Stimulated activated CD4-positive, alpha-beta T cell treated with anti-CD3 and anti-CD28 coated beads, Interleukin-4, amount 100 ng/mL, for 24 hours (primary cell): Measurements from ENCODE around the gene ASPSCR1.
"Not testable (repeated sequence)": the region's sequence is repeated elsewhere in the genome, so short reads cannot be mapped to it uniquely, and the experiment has no call there.

Source experiments
- DNase-seq: peaks from one replicate; pipeline ENCODE4 v3.0.0-alpha.2; 2020

The ASPSCR1 gene

DNA sequence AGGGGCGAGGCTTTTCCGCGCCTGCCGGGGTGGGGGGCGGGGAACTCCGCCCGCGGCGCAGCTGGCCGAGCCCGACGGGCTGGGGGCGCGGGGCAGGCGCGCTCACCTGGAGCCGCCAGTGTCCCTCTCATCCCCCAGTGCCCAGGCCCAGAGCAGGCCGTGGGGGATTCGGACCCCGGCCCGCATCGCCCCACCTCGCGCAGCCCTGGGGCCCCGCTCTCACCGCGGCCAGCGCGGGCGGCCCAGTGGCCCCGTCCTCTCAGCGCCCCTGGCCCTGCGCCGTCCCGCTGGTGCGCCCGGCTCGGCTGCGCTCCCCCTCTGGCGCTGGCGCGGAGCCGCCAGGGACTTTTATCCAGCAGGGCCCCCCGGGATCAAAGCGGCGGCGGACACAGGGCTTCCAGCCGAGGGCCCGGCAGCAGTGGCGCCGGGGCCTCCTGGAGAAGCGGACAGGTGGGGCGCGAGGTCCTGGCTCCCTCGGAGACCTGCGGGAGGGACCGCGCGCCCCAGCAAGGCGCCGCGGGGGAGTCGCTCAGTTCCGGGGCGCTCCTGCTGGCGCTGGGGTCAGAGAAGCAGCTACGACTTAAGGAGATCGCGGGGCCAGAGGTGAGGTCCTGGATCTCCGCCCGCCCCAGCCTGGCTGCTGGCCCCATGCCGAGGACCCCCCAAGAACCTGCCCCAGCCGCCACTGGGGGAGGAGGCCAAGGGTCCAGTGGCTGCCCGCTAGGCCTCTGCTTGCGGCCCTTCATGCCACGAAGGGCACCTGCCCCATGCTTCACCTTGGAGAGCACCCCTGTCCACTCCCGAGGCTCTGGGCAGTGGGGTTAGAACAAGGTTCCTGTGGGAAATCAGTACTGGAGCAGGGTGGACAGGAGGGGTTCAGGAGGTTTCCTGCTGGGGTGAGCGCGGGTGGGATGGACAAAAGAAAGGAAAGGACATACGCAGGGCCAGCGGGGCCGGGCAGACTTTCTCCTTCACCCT is 15.6 kb upstream of the ASPSCR1 start:
- DNase-seq, result no peak

DNA sequence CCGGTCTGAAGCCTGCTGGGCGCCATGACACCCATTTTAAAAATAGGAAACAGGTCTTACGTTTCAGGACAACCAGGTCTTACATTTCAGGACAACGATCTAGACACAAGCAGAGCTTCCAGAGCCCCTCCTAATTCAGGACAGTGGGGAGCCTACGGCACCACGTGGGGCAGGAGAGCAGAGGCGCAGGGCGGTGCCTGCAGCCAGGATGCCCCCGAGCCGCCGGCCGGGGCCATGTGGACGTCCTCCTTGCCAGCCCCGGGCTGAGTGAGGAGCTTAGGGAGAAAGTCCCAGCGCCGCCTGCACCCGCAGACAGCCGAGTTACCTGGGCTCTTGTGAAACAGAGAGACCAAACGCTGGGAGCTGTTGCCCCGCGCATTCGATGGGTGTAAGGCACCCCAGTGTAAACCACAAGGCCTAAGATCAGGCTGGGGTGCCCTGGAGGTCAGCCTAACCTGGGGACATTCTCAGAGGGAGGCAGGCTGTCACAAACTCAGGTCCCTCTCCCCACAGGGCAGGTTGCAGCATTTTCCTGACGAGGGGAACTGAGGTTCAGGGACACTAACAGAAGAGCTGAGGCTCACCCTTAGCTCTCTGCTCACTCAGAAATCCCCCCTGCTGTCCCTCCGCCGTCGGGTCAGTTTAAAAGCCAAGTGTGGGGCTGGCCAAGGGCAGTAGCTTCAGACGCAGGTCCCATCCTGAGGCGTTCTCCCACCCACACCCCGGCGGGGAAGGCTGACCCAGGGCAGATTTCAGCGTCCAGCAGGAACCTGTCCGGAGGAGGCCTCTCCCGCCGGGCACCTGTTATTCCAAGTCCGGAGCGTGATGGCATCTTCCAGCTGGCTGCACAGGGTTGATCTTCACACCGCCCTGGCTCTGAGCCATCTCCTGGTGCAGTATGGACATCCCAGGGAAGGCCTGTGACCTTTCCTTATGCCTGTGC is 14.7 kb upstream of the ASPSCR1 start:
- DNase-seq, result no peak

DNA sequence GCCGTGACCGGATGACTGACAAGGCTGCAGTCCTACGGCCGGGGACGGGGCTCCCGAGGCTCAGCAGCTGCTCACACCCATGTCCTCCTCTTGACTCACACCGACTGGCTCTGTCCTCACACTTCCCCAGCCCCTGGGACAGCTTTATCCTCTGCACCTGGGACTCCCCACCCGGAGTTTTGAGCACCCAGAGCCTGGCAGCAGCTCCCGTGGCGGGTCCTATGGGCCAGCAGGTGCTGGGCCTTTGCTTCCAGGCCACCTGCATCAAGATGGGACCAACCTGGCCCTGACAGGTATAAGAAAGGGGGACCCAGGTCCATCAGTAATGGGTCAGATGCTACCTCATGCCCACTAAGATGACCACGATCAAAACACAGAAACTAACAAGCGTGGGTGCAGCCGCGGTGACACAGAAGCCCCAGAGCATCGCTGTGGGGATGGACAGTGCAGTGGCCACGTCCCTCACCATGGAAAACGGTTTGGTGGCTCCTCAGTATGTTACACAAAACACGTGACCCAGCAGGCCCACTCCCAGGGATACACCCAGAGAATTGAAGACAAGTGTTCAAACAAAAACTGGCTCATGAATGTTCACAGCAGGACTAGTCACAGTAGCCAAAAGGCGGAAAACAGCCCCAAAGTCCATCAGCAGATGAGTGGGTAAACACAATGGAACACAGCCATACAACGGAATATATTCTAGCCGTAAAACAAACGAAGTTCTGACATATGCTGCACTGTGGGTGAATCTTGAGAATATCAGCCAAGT is 13.2 kb upstream of the ASPSCR1 start:
- no peak for DNase-seq

DNA sequence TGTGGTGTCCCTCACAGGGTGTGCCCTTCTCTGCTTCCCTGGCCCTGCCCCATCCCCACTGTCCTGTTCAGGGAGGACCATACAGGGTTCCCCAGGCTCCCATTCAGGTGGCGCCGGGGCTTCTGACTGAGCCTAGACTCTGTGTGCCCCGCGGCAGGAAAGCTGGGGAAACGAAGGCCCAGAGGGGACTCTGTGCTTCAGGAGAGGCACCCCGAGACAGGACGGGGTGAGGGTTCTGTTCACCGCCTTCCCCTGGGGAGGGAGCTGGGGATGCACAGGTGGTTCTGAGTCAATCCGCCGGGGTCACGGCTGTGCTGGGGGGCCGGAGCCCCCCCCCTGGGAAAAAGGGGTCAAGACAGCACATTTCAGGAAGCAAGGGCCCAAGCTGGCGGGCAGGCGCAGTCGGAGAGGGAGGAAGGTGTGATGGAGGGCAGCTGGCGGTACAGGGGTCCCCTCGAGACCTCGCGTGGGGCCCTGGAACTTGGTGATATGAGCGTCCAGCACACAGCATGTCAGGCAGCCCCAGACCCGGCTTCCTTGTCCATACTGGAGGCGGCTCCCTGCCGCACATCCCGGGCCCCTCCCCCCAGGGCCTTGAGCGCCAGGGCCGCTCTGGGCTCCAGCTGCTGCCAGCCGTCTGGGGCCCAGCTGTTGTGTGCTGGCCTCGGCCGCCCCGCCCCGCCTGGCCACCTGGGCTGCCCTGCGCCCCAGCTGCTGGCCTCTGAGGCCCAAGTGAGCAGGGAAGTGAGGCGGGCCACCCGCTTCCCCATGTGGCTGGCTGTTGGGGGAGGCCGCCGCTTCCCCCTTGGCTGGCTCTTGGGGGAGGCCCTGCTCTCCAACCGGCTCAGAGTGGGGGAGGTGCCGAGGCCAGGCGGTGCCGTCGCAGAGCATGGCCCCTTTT is 10.8 kb upstream of the ASPSCR1 start:
- DNase-seq, result no peak

DNA sequence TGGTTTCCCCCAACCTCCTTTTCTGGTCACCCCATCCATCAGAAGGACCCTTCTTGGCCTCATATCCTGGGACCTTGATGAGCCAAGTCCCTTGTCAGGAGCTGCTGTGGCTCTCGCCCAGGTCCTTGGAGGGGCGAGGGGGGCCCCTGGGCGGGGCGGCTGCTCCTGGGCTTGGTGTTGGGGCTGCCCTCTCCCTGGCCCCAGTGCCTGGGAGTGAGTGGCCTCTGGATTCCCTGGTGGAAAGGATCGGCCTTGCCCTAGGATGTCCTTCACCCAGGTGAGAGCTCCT is 10.2 kb upstream of the ASPSCR1 start:
- no peak for DNase-seq

DNA sequence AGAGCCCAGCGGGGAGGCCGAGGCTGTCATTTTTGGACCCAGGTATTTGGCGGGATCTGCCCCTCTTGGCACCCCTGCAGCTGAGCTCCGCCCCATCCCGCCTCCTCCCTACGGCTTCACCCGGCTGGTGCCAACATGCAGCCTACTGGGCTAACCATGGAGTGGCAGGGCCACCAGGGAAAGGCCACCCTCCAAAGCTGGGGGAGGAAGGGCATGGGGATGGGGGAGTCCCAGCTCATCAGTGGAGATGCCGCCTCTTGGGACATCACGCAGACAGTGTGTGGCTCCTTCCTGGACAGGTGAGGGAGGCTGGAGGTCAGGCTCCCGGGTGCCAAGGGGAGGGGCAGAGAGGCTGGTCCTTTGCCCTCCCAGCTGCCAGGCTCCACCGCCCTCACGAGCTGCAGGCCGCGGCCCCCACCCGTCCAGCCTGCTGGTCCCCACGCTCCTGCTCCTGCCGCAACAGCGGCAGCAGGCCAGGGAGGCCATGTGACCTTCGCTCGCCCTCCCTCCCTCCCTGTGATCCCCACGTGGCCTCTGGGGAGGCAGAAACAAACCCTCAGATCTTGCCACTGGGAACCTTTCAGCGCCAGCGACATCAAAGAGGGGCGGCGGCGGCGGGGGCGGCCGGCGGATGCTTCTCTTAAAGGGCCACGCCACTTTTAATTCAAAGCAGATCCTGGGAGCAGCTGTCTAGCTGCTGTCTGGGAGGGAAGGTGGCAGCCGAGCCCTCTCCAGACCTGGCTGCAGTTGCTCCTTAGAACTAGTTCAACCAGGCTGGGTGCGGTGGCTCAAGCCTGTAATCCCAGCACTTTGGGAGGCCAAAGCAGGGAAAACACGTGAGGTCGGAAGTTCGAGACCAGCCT is 9.7 kb upstream of the ASPSCR1 start:
- peak; percentile 89 for DNase-seq

DNA sequence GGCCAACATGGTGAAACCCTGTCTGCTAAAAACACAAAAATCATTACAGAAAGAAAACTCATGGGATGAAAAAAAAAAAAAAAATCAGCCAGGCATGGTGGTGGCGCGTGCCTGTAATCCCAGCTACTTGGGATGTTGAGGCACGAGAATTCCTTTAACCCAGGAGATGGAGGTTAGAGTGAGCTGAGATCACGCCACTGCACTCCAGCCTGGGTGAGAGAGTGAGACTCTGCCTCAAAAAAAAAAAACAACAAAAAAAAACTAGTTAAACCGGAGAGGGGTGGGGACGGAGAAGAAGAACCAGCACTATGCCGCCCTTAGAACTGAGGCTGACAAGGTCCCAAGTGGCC is 9.1 kb upstream of the ASPSCR1 start:
- no peak for DNase-seq

DNA sequence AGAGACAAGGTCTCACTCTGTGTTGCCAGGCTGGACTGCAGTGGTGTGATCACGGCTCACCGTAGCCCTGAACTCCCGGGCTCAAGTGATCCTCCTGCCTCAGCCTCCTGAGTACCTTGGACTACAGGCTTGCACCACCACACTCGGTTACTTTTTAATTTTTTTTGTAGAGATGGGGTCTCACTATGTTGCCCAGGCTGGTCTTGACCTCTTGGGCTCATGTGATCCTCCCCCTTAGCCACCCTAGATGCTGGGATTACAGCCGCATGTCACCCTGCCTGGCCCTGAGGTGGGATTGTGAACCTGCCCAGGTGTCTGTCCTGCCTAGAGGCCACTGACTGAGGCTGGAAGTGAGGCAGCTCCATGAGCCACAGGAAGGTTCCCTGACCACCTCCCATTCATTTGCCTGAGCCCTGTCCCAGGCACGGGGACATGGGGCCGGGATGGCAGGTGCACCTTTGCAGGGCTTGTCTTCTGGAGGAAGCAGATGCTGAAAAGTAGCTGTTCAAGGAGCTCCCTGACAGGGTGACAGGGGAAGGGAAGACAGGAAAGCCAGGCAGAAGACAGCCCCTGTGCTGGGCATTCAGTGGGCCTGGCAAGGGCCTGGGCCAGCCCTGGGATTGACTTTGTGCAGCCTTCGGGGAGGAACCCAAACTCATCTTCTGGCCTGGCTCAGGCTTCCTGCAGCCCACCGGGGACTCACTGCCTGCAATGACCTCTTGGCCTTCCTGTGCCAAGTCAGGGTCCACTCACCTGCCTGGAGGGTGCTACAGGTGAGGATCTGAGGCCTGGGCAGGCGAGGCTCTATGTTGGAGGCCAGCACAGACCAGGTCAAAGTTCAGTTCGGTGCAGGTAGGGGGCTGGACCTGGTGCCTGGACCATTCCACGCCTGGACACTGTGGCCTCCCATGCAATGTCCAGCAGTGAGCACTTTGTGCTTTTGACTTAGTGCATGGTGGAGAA is 8.3 kb upstream of the ASPSCR1 start:
- DNase-seq, result no peak

DNA sequence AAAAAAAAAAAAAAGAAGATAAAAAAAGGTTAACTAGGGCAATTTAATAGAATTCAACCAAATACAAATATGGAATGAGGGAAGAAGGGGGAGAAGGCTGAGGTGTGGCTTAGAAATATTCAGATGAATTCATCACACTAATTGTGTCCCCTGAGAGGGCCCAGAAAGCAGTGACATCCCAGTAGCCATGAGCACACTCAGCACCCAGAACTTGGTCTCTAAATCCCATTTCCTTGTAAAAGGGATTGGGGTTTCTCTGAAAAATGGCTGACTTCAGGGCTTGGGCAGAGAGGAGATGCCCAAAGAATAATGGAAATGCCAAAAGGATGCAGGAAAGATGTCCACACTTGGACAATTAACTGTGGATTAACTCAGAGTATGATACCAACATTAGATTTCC is 4.0 kb upstream of the ASPSCR1 start:
- DNase-seq, result no peak

DNA sequence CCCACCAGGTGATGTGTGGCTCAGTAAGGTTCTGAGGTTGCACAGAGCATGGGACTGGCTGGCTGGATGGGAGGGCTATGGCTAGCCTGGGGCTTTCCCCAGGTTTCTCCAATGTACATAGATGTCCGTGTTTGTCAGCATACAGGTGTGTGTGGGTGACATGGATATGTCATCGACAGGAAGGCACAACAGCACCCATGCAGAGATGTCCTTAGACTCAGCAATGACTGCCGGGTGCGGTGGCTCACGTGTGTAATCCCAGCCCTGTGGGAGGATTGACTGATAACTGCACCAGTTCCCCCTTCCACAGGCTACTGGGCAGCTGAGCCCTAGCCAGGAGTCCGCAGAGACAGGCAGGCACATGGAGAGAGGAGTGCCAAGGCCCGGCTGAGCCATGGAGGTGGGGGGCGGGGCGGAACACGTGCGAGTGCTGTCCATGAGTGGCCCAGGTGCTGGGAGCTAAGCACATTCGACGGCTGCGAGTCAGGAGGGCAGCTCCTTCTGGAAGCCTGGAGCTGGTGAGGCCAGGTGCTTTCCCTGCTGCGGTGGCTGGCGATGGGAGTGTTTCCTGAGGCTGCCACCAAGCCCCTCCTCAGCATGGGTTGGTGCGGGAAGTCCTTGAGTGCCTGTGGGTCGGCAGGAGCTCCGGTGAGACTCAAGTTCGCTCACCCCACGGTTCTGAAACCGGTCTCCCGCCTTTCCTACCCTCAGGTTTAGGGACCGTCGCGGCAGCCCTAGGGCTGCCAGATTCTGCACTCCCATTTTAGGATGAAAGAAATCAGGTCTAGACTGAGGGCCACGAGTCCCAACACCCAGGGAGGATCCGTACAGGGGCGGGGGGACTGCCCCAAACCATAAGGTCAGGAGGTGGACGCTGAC is 858 bp upstream of the ASPSCR1 start:
- DNase-seq, result peak; percentile 39

DNA sequence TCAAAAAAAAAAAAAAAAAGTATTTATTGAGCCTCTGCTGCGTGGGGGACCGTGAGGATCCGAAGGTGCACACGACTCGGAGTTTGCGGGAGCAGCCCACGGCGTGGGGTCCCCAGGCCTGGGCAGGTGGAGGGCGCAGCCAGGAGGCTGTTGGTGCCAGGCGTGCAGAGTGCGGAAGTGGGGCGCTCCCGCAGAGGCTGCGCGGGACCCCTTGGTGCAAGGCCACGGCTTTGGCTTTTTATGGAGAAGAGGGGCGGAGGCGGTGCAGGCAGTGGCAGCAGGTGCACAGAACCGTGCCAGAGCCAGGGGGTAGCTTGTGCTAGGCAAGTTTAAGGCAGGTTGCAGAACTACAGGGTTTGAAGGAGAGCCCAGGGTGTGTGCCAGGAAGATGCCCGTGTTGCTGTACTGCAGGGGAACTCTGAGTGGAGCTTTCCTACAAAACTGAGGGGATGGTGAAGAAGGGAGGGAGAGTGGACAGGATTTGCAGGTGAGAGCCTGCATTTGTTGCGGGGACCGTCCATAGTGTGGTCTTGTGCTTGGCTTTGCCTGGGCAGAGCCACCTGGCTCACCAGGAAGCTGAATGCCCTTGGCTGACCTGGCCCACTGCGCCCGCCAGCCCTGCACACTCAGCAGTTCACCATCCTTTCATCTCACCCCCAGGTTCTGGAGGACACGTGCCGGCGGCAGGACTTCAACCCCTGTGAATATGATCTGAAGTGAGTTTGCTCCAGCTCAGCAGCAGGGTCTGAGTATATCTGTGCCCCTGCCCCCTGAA is 1.3 kb downstream of the ASPSCR1 start:
- DNase-seq, result no peak

DNA sequence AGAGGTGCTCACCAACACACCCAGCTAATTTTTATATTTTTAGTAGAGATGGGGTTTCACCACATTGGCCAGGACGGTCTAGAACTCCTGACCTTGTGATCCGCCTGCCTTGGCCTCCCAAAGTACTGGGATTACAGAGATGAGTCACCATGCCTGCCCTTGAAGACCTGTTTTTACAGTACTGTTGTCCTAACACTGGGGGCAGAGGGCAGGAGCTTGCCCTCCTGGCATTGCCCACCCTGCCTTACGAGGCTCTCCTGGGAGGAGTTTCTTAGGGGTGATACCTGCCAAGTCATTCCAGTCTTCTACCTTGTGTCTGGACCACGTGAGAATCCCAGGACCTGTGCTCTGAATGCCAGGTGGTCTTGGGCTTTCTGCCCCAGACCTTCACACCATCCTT is 2.7 kb downstream of the ASPSCR1 start:
- DNase-seq, result no peak

DNA sequence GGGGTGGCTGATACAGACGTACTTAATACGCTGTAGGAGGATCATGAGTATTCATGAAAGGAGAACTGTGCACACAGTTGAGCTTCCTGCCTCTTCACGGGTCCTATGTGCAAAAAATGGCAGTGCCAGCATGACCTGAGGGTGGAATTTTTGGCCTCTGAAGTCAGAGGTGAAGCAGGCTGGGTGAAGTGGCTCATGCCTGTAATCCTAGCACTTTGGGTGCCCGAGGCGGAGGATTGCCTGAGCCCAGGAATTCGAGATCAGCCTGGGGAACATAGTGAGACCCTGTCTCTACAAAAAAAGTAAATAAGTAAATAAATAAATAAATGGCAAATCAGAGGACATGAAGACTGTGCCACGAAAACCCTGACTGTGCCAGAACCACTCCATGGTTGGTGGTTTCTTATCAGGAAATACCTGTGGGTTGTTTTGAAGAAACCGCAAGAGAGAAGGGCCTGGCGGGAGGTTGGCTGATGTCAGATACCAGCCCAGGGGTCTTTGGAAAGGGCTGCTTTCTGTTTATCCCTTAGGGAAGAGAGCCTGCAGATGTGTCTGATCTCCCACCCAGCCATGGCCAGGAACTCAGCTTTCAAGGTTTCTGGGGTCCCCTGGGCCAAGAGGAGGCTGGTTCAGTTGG is 3.4 kb downstream of the ASPSCR1 start:
- no peak for DNase-seq

DNA sequence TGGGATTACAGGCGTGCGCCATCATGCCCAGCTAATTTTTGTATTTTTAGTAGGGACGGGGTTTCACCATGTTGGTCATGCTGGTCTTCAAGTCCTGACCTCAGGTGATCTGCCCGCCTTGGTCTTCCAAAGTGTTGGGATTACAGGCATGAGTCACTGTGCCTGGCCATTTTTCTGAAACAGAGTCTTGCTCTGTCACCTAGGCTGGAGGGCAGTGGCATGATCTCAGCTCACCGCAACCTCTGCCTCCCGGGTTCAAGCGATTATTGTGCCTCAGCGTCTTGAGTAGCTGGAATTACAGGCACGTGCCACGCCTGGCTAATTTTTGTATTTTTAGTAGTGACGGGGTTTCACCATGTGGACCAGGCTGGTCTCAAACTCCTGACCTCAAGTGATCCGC is 4.1 kb downstream of the ASPSCR1 start:
- DNase-seq, result not testable (repeated sequence)

DNA sequence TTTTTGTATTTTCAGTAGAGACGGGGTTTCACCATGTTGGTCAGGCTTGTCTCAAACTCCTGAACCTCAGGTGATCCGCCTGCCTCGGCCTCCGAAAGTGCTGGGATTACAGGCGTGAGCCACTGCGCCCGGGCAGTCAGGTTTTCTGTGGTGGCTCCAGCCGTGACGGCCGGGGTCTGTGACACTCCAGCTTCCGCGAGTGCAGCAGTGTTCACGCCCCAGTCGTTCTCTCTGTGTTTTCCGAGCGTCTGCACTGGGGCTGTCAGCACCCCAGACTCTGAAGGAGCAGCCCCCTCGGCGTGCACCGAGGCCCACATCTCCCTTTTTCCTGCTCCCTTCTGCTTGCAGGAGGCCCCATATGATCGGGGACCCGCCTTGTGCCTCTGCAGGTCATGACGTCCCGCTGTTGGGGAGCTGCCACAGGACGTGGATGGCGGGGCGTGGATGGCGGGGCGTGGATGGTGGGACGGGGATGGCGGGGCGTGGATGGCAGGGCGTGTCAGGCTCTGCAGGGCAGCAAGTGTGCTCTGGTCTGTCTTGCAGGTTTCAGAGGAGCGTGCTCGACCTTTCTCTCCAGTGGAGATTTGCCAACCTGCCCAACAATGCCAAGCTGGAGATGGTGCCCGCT is 5.7 kb downstream of the ASPSCR1 start:
- no peak for DNase-seq

DNA sequence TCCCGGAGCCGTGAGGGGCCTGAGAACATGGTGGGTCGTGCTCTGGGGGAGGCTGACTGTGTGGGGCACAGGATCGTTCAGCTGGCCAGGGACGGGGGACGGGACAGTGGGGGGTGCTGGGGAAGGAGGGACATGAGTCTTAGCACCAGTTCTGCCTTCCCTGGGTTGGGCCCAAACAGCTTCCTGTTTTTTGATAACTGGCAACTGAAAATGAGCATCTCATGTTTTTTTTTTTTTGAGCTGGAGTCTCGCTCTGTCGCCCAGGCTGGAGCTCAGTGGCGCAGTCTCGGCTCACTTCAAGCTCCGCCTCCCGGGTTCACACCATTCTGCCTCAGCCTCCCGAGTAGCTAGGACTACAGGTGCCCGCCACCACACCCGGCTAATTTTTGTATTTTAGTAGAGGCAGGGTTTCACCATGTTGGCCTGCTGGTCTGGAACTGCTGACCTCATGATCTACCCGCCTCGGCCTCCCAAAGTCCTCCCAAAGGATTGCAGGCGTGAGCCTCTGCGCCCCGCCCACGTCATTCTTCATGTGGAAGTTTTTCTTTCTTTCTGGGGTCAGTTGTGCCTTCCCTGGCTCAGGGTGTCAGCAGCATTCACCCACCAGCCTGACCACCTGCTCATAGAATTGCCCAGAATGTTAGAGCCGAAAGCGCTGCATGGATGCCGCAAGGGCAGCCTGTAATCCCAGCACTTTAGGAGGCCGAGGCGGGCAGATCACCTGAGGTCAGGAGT is 6.4 kb downstream of the ASPSCR1 start:
- DNase-seq, result no peak
